GM20431 (cell line): ENCODE data around the gene DSN1.

Experiments used
- in situ Hi-C: fragments of 300-500 bp; cut with MseI, MboI; formaldehyde crosslinking; loops from one replicate; pipeline ENCODE4 v1.15.0; 2020; ENCODE audit warnings: low sequenced_read_pairs; ENCODE audit not compliant: unreplicated experiment

DSN1 gene

GRCh38 chr20:36796875-36797274 is 23.3 kb upstream of the DSN1 start:
- in situ Hi-C loops = no loop called here

- in situ Hi-C loops = no loop called here
Measured at GRCh38 chr20:36796117-36796516, 22.6 kb upstream of the DSN1 start.

GRCh38 chr20:36795691-36796090 is 22.1 kb upstream of the DSN1 start:
- in situ Hi-C loops = no loop called here

DNA sequence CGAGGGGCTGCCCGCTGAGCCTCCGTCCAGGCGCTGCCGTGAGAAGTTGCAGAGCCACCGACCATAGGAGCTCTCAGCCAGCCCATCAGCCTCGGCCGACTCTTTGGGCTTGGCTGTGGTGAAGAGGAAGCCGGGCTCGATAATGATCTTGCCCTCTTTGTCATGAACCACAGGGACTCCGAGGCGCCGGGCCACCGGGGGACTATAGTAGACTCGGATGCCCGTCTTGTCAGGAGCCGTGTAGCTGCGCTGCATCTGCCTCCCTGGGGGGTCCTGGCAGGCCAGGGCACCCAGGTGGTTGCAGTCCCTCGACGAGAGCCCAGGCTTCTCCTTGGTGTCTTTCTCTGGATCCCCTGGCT is 20.5 kb upstream of the DSN1 start:
- in situ Hi-C loops = no loop called here

DNA sequence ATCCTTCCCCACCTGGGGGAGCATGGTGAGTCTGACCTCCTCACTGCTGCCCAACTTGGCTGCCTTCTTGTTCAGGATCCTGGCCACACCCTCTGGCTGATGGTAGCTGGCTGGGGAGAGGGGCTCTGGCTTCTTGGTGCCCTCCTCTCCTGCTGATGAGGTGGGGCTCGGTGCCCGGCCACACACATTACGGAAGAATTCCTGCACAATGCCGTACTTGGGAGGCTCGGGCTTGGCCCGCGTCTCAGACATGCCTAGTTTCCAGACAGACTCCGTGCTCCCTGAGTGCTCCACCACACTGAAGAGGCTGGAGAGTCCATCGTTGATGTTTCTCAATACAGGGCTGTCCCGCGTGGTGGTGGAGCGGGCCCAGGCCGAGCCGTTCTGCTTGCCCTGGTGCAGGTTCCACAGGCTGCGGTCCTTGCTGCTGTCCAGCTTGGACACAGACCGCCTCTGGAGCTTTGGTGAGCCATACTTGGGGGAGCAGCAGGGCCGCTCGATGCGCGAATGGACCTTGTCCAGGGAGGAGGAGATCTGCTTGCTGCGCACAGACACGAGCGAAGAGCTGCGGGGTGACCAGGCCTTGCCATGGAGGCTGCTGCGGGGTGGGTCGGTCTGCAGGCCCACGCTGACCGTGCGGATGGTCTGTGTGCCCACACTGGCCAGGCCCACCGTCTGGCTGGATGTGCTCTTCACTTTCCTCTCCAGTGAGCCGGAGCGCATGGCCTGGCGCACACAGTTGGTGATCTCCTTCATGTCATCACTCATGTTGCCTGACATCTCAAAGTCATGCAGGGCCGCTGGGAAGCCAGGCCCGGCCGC is 19.9 kb upstream of the DSN1 start:
- in situ Hi-C loops = no loop called here

DNA sequence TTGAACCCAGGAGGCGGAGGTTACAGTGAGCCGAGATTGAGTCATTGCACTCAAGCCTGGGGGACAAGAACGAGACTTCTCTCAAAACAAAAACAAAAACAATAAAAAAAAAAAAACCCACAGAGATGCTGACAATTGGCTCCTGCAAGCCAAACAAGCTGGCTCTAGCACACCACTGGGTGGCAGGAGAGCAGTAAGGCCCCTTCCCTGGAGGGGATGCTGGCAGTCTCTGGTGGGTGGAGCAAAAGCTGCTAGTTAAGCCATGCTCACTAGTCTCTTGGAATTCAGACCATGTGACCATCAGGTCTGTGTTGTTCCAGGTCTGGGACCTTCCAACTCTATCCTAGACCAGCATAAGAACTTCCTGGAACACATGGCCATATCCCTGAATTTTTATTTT is 18.9 kb upstream of the DSN1 start:
- in situ Hi-C loops = no loop called here

DNA sequence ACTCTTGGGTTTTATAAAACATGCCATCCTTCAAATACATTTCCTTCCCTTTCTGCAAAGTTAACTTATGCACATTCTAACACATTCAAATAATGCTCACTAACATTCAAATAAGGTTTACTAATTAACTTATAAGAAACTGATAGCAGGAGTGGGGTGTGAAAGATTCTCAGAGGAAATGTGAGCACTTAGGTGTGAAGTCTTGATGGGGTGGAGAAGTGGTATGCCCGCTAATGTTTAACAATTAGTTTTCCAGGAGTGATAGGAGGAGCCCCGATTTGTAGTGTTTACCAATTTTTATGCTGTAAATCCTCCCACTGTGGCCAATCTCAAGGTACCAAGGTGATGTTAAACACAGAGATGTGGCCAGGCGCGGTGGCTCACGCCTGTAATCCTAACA is 18.3 kb upstream of the DSN1 start:
- in situ Hi-C loops = no loop called here

DNA sequence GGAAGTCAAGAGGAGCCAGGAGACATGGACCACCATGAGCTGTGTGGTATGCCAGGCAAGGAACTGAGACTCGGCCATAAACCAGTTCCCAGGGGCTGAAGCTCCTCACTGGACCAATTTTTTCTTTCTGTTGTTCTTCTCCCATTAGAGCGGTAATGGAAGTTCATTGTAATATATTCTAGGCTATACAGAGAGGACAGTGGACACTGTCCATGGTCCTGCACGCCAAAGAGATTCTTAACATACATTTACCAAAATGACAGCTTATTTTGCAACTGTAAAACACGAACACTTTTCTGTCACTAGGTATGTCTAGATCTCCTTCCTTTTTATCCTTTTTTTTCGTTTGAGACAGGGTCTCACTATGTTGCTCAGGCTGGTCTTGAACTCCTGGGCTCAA is 13.1 kb upstream of the DSN1 start:
- in situ Hi-C loops = no loop called here

DNA sequence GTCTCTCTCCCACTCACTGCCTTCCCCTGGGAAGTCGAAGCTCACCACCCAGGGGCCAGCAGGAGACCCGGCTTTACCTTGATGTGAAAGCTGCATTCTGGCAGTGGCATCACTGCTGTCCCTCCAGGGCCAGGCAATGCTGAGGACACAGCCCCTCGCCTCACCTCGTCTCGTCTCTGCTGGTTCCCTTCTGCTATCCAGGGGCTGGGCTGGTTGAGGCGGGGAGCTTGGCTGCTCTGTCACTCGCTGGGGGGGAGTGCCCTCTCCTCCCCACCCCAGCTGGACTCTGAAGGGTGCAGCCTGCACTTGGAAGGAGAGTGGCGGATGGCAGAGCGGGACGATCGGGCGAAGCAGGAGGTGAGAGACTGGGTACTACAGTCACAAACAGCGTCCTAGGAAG is 12.7 kb upstream of the DSN1 start:
- in situ Hi-C loops = no loop called here

DNA sequence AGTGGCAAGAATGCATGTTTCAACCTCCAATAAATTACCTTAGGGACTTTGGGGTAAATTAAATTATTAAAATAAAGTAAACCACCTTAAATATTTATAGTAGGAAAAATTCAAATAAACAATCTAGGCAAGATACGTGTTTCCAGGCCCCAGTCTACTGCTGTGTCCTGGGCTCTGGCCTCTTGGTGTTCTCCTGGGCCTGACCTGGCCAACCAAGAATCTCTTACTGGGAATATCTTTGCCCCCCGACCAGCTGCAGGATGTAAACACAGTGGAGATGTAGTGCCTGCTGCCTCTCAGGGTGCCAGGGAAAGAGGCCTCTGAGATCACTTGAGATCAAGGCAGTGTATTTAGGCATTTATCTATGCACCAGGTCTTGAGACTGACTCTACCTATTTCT is 11.7 kb upstream of the DSN1 start:
- in situ Hi-C loops = no loop called here

- in situ Hi-C loops = no loop called here
Measured at GRCh38 chr20:36784900-36785299, 11.3 kb upstream of the DSN1 start.

- in situ Hi-C loops = no loop called here
Measured at GRCh38 chr20:36784116-36784515, 10.6 kb upstream of the DSN1 start.

DNA sequence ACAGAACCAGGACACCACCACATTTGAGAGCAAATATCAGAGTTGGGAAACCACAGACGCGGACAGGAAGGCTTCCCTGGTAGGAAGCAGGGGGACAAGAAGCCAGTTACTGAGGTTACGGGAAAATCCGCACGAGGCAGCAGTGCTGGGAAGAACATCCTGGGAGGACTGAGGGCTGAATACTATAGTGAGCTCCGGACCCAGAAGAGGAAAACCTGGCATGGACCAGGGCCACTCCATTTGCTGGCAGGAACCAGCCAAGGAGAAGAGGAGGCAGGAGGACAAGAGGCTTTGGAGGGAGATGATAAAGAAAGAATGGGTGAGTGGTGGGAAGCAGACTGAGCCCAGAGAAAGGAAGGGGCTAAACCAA is 6.1 kb upstream of the DSN1 start:
- in situ Hi-C loops = no loop called here

DNA sequence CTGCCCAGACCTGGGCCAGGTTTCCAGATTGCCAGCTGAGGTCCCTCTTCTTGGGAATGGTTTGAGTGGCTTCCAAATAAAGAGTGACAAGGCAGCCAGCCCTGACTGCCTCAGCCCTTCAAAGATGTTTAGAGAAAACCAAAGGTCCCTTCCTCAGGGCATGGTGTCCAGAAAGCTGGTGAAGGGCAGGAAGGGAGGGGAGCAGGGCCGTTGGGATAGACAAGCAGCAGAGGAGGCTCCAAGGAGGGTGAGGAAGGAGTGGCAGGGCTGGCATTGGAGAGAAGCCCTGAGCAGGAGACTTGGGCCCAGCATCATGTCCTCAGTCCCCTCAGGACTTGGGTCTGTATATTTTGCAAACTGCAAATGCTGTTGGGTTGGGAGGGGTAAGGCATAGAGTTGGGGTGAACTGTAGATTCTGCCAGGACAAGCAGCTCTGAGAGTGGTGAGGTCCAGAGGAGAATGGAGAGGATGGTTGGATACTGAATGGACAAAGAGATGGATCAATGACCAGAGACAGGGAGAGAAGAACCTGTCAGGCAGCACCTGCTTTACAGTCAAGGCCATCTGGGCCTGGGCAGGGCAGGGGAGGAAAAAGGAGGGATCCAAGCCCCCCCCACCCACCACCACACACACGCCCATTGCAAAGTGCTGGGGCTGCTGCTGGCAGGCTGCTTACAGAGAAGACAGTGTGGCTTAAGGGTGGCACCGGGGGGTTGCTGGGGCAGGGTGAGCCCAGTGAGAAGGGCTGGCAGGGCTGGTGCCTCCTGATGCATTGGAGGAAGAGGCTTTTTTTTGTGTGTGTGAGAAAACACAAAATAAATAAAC is 5.5 kb upstream of the DSN1 start:
- in situ Hi-C loops = no loop called here

DNA sequence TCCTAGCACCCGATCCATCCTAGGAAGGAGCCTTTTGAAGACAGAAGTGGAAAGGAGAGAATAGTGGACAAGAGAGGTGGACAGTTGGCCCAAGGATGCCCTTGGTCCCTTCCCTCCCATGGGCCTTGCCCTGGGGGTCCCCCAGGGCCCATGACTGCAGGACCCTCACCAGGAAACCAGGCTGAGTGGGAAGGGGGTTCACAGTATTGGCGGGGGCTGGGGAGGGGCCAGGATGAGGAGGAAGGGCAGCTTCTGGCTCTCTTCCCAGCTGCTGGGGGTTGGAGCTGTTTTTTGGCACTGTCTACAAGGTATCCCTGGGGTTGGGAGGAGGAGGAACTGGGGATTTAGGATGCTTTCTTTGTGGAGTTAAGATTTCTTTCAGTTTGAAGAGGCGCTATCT is 4.0 kb upstream of the DSN1 start:
- in situ Hi-C loops = no loop called here

GRCh38 chr20:36777167-36777566 is 3.6 kb upstream of the DSN1 start:
- in situ Hi-C loops = no loop called here

GRCh38 chr20:36775826-36776225 is 2.3 kb upstream of the DSN1 start:
- in situ Hi-C loops = no loop called here

- in situ Hi-C loops = no loop called here
Measured at GRCh38 chr20:36775196-36775595, 1.6 kb upstream of the DSN1 start.

DNA sequence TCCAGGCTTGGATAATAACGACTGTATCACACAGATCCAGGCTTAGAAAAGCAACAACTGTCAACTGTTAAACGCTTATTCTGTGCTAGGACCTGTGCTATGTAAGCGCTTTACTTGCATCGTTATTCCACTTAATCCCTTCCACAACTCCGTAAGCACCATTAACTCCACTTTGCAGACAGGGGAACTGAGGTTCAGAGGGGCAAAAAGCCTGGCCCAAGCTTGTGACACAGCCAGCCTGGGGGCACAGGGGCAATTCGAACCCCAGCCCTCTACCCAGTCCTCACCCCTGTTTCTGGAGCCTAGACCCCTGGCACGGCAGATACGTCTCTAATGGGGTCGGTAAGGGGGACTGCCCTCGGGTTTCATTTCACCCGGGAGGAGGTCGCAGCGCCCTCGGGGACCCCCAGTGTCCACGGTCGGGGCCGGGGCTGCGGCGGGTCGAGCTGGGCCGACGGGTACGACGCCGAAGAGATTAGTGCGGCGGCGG is 411 bp downstream of the DSN1 start:
- in situ Hi-C loops = no loop called here

GRCh38 chr20:36770680-36771079 is 2.9 kb downstream of the DSN1 start:
- in situ Hi-C loops = no loop called here

DNA sequence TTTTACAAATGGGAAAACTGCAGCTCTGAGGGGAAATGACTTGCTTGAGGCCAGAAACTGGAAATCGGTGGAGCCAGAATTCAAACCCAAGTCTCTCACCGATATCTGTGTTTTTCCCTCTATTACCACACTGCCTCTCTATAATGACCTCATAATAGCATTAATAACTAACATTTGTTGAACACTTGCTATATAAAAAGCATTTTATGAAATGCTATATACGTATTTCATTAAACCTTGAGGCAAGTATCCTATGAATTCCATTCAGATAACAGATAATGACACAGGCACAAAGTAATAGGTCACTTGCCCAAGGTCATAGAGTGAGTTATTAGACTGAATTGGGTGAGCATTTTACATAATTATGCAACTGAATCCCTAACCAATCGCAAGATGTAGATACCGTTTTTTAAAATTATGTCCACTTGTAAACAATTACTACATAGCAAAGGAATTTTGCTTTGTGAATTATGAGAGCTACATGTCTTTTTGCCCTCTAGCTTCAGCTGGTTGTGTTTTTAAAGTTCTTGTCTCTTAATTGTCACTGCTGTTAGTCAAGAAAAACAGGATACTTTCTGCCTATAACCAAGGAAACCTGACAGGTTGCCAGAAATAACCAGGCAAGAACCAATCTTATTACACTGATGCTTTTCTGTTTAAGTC is 4.7 kb downstream of the DSN1 start:
- in situ Hi-C loops = no loop called here
